ENCODE results near the gene ALG13.
A peak's percentile ranks its signal among the peaks of the same experiment; 100 is the strongest.
"Not testable (repeated sequence)": the region's sequence is repeated elsewhere in the genome, so short reads cannot be mapped to it uniquely, and the experiment has no call there.

The ALG13 gene

DNA sequence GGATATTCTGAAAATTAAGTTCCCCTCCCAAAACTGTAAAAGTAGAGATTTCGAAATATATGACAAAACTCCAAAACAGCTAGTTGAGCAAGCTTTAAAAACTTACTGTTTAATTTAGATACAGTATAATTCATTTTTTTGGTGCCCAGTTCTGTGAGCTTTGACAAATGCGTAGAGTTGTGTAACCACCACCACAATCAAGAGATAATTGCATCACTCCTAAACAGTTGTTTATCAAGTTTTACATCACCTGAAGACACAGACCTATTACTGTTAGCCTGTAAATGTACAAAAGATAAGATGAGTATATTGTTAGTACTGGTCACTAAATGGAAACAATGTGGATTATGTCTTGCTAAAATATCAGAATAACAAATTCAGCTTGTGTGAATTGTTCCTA lies 62.3 kb downstream of the ALG13 start:
- DNase-seq (ENCODE audit: low read depth), result peak; percentile 0
- no peak overlapping the region for H3K4me3 ChIP-seq (replicated peaks; ENCODE audit: low read depth, low read length)
- TF ChIP-seq, protein P1, sequence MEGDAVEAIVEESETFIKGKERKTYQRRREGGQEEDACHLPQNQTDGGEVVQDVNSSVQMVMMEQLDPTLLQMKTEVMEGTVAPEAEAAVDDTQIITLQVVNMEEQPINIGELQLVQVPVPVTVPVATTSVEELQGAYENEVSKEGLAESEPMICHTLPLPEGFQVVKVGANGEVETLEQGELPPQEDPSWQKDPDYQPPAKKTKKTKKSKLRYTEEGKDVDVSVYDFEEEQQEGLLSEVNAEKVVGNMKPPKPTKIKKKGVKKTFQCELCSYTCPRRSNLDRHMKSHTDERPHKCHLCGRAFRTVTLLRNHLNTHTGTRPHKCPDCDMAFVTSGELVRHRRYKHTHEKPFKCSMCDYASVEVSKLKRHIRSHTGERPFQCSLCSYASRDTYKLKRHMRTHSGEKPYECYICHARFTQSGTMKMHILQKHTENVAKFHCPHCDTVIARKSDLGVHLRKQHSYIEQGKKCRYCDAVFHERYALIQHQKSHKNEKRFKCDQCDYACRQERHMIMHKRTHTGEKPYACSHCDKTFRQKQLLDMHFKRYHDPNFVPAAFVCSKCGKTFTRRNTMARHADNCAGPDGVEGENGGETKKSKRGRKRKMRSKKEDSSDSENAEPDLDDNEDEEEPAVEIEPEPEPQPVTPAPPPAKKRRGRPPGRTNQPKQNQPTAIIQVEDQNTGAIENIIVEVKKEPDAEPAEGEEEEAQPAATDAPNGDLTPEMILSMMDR (IDR thresholded peaks at IDR 0.05; ENCODE audit: low read length, missing control alignments), result no peak

DNA sequence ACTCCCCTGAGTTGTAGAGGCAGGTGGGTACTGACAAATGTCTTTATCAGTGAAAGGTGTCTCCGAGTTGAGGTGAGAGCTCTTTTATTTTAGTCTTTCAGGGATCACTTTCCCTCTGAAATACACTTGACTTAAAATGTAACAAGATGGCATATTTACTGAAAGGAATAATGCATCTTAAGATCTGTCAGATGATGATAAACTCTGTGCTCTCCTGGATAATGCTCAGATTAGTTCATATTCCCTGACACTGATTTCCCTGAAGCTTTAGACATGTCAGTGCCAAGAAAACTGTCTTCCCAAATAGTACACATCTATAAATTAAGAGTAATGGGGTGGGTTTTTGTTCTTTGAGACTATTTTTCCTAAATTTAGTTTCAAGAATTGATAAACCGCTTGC lies 75.5 kb downstream of the ALG13 start:
- no peak overlapping the region for H3K4me3 ChIP-seq (replicated peaks; ENCODE audit: low read depth, low read length)
- TF ChIP-seq, protein P1 (IDR thresholded peaks at IDR 0.05; ENCODE audit: low read length, missing control alignments), result no peak
- no peak for DNase-seq (ENCODE audit: low read depth)

DNA sequence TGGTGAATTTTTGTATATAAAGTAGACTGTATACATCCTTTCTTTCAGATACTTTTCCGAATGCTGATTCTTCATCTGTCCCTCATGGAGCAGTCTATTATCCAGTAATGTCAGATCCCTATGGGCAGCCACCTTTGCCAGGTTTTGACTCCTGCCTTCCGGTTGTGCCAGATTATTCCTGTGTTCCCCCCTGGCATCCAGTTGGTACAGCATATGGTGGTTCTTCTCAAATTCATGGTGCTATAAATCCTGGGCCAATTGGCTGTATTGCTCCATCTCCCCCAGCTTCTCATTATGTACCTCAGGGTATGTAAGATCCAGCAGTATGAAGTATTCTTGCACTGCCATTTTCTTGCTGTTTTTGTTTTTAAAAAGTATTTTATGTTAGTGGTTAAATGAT lies 78.7 kb downstream of the ALG13 start:
- no peak for DNase-seq (ENCODE audit: low read depth)
- TF ChIP-seq, protein P1 (IDR thresholded peaks at IDR 0.05; ENCODE audit: low read length, missing control alignments), result no peak
- H3K4me3 ChIP-seq (replicated peaks; ENCODE audit: low read depth, low read length), result no peak overlapping the region

DNA sequence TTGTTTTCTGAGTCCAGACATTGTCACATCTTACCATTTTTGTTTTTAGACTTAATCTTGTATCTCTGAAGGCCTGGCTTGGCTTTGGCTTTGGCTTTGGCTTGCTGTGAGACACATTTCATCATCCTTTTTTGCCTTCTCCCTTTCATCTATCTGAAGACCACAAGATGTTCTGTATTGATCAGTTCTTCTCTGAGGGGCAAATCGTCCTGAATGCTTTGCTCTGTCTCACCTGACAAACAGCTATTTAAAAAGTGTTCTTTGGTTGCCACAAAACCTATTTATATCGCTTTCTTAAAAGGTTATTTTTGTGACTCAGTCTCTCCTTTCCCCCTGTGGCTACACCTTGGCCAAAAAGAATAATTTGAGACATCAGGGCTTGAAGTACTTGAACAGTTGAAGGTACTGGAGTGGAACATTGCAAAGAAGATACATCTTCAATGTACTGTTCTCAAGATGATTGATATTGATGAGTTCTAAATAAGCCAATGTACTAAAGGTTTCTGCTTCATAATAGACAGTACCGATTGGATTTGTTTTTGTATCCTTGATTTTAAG lies 80.7 kb downstream of the ALG13 start:
- H3K4me3 ChIP-seq (replicated peaks; ENCODE audit: low read depth, low read length), result no peak overlapping the region
- TF ChIP-seq, protein P1 (IDR thresholded peaks at IDR 0.05; ENCODE audit: low read length, missing control alignments), result no peak
- no peak for DNase-seq (ENCODE audit: low read depth)

DNA sequence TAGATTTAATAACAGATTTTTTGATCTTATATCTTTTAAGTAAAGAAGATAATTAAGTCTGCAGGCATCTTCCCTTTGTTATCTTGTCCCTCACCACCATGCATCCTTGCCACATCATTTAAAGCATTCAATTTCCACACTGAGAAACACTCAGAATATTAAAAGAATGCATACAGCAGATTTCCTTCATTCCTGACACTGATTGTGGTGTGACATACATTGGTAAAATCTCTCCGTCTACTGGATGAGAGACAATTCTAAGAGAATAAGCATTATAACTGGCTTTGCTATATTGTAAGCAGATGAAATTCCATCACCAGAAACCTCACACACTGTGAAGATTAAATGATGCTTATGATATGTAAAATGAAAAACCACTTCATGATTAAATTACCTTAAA lies 97.6 kb downstream of the ALG13 start:
- TF ChIP-seq, protein P1 (IDR thresholded peaks at IDR 0.05; ENCODE audit: low read length, missing control alignments), result no peak
- no peak overlapping the region for H3K4me3 ChIP-seq (replicated peaks; ENCODE audit: low read depth, low read length)
- no peak for DNase-seq (ENCODE audit: low read depth)

DNA sequence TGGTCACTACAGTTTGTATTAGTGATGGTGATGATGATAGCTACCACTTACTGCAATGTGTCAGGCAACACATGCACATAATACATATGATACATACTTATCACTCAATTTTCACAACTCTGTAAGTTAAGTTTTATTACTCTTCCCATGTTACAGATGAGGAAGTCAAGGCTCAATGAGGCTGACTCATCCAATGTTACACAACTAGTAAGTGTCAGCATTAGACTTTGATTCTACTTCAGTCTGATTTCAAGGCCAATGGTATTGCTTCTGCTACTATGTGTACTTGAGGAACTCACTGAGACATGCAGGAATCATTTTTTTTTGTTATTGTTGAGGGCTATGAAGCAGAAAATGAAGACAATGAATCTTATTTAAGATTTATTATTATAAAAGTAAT lies 98.6 kb downstream of the ALG13 start:
- DNase-seq (ENCODE audit: low read depth), result no peak
- no peak overlapping the region for H3K4me3 ChIP-seq (replicated peaks; ENCODE audit: low read depth, low read length)
- TF ChIP-seq, protein P1 (IDR thresholded peaks at IDR 0.05; ENCODE audit: low read length, missing control alignments), result no peak

DNA sequence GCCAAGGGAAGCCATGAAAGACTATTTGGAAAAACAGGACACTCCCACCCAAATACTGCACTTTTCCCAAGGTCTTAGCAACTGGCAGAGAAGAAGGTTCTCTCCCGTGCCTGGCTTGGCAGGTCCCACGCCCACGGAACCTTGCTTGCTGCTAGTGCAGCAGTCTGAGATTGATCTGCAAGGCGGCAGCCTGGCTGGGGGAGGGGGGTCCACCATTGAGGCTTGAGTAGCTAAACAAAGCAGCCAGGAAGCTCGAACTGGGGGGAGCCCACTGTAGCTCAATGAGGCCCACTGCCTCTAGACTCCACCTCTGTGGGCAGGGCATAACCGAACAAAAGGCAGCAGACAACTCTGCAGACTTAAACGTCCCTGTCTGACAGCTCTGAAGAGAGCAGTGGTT lies 103.7 kb downstream of the ALG13 start:
- TF ChIP-seq, protein P1 (IDR thresholded peaks at IDR 0.05; ENCODE audit: low read length, missing control alignments), result no peak
- no peak overlapping the region for H3K4me3 ChIP-seq (replicated peaks; ENCODE audit: low read depth, low read length)
- no peak for DNase-seq (ENCODE audit: low read depth)

DNA sequence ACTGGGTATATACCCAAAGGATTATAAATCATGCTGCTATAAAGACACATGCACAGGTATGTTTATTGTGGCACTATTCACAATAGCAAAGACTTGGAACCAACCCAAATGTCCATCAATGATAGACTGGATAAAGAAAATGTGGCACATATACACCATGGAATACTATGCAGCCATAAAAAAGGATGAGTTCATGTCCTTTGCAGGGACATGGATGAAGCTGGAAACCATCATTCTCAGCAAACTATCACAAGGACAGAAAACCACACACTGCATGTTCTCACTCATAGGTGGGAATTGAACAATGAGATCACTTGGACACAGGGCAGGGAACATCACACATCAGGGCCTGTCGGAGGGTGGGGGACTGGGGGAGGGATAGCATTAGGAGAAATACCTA lies 109.1 kb downstream of the ALG13 start:
- H3K4me3 ChIP-seq (replicated peaks; ENCODE audit: low read depth, low read length), result not testable (repeated sequence)

More for the DNA sequence above, 109.1 kb downstream of the ALG13 start:
- DNase-seq (ENCODE audit: low read depth), result not testable (repeated sequence)
